Coronary artery (tissue), 2 donors: Measurements from ENCODE around the gene SLC19A3.
"Not testable (repeated sequence)": the region's sequence is repeated elsewhere in the genome, so short reads cannot be mapped to it uniquely, and the experiment has no call there.

Experiments
- DNase-seq: peaks from one replicate; pipeline ENCODE4 v3.0.0-alpha.2; 2017; ENCODE audit warnings: low spot score
- H3K27ac ChIP-seq, 2 donors: fragments of 200-600 bp; sonication (generic); one replicate each; pipeline ENCODE4 v1.5.1; 2016 to 2019
- H3K4me3 ChIP-seq: fragments of 200-600 bp; sonication (generic); 2 replicates; pipeline ENCODE4 v1.5.1; 2016; ENCODE audit warnings: mild to moderate bottlenecking, moderate library complexity
- TF ChIP-seq, protein P1 (sequence below): fragments of 200-600 bp; sonication (generic); IDR thresholded peaks from one replicate; pipeline ENCODE4 v1.5.1; 2019; ENCODE audit warnings: antibody characterized with exemption

The SLC19A3 gene

DNA sequence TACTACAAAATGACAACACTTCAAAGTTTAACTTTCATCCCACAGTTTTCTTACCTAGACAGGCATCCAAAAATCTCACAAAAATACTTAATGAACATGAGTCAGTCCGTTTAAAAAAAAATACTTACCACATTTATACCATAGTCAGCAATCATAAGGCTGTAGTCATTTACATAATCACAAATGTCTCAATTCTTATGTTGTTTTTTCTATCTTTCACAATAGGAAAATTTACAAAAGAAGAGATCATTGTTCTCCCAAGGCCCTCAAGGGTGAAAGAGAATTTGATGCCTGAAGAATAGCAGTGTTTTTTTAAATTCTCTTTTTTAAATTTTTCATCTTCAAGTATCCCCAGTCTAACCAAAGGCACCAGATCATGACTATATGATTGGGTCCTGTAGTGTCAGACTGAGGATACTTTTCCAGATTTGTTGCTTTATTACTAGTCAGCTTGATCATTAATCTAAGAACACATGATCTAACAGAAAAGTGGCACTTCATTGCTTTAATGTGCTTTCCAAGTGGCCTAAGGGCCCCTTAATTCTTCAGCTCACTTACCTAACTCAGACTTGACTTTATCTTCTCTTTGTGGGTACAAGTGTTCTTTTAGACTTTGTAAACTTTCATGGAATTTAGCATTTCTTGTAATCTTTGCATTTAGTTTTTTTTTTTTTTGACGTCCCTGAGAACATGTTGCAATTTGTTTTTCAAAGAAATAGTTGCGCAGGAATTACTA lies 46.5 kb downstream of the SLC19A3 start:
- Histone ChIP-seq H3K4me3 (no peak overlapping the region), H3K27ac (no peak overlapping the region)
- TF ChIP-seq, protein P1, sequence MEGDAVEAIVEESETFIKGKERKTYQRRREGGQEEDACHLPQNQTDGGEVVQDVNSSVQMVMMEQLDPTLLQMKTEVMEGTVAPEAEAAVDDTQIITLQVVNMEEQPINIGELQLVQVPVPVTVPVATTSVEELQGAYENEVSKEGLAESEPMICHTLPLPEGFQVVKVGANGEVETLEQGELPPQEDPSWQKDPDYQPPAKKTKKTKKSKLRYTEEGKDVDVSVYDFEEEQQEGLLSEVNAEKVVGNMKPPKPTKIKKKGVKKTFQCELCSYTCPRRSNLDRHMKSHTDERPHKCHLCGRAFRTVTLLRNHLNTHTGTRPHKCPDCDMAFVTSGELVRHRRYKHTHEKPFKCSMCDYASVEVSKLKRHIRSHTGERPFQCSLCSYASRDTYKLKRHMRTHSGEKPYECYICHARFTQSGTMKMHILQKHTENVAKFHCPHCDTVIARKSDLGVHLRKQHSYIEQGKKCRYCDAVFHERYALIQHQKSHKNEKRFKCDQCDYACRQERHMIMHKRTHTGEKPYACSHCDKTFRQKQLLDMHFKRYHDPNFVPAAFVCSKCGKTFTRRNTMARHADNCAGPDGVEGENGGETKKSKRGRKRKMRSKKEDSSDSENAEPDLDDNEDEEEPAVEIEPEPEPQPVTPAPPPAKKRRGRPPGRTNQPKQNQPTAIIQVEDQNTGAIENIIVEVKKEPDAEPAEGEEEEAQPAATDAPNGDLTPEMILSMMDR = no peak
- no peak for DNase-seq

DNA sequence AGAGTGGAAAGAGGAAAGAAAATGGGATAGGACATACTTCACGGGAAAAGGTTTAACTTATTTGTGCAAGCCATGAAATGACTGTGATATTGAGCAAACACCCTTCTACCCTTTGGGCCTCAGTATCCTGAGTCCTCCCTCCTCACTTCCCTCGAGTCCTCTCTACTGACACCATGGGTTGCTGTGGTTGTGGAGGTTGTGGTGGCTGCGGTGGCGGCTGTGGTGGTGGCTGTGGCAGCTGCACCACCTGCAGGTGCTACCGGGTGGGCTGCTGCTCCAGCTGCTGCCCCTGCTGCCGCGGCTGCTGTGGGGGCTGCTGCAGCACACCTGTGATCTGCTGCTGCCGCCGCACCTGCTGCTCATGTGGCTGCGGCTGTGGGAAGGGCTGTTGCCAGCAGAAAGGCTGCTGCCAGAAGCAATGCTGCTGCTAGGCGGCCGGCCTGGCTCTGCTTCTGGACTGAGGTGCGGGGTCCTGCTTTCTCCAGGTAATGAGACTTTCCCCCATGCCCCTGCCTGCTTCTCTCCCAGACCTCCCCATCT lies 51.1 kb downstream of the SLC19A3 start, which contains the start of gene SCYGR5:
Gene SCYGR5 (plus strand): TSS at position 174 of the 540 bp plus-strand sequence. CDS start 0 bp downstream, at position 174.
- not testable (repeated sequence) for H3K27ac ChIP-seq, DNase-seq, H3K4me3 ChIP-seq

DNA sequence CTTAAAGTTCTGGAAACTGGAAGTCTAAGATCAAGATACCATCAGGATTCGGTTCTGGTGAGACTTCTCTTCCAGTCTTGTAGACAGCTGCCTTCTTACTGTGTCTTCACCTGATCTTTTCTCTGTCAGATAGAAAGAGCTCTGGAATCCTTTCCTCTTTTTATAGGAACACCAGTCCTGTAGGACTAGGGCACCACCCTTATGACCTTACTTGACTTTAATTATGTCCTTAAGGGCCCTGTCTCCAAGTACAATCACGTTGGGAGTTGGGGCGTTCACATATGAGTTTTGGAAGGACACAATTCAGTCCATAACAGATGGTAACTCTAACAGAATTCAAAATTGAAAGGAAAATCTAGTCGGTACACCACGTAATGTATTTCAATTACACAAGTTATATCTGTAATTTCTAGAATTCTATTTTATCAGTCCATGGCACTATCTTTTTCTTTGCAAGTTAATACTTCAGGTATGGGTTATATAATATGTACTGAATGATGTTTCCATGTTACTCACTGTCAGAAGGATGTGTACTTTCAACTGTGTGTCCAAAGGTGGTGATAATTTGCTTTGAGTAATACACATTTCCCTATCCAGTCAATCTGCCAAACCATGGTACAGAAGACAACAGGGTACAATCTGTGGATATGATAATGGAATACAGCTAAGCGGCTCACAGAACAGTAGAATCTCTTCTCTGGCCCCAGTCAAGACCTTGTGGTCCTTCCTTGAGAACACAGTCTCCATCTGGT lies 52.5 kb downstream of the SLC19A3 start:
- no peak for DNase-seq
- TF ChIP-seq, protein P1 = no peak
- Histone ChIP-seq H3K4me3 (no peak overlapping the region), H3K27ac (no peak overlapping the region)

DNA sequence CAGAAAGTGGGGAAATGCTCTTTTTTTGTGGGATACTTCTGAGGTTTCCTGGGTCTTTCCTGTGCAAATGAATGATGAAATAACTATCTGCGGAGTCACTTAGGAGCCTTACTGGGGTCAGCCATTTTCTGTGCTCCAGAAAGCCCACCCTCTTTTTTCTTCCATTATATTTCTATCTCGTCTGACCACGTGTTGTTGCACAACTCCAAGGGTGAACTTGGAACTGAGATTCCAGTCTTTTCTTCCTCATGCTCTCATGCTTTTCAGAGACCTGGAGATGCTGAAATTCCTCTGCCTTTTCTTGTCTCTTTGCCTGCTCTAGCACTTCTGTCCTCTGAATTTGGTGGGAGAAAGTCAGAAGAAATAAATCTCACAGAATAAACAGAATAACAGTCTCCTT lies 56.0 kb downstream of the SLC19A3 start:
- Histone ChIP-seq H3K27ac (no peak overlapping the region), H3K4me3 (no peak overlapping the region)
- TF ChIP-seq, protein P1 = no peak
- no peak for DNase-seq

DNA sequence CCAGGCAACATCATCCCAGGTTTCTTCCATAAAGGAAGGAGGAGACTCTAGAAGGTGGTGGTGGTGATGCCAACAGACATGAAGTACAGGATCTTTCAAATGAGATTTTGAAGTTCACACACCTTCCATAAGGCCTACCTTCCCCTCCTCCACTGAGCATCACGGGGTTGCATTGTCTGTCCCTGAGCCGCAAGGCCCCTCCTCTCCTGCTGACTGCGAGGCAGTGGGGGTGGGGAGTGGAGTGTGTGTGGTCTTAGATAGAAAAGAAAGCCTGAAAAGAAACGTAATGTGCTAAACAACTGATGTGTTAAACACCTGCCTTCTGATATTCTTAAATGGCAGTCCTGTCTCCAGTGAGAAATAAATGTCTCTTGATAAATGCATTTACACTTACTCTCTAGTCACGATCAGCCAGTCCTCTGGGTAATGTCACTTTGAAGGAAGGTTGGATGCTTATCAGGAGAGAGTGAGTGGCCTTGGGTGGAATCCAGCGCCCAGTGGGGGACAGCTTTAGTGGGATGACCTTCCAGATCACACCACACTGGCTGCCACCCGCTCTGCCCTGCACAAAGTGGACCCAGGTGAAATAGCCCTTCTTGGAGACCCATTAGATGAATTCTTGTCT lies 56.7 kb downstream of the SLC19A3 start:
- TF ChIP-seq, protein P1 = no peak
- no peak overlapping the region for H3K27ac ChIP-seq
- DNase-seq = no peak
- H3K4me3 ChIP-seq = no peak overlapping the region

DNA sequence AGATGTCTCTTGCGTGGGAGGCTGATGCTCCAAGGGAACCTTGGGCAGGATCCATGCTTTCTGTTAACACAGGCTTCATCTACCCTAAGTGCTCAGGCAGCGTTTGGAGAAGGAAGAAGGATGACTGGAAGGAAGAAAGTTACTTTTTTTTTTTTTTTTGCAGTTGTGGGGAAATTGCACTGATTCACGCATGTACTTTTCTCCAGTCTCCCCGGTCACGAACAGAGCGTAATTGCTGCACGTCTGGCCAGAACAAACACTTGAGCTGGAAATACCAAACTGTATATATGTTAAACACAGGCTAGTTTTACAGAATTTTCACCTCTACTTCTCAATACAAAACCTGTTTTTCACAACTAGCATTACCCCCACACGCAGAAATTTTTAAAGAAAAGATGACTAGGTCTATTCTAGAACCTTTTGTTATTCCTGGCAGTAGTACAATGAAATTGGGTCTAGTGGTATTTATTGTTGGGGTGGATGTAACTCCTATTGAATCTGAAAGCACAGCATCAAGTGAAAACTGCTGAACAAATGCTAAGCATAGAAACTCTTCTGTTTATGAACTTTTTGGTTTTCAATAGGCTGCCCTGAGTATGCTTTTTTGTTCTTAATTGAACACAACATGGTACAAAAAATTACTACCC lies 60.5 kb downstream of the SLC19A3 start:
- TF ChIP-seq, protein P1 = no peak
- DNase-seq = no peak
- no peak overlapping the region for H3K4me3 ChIP-seq
- no peak overlapping the region for H3K27ac ChIP-seq

DNA sequence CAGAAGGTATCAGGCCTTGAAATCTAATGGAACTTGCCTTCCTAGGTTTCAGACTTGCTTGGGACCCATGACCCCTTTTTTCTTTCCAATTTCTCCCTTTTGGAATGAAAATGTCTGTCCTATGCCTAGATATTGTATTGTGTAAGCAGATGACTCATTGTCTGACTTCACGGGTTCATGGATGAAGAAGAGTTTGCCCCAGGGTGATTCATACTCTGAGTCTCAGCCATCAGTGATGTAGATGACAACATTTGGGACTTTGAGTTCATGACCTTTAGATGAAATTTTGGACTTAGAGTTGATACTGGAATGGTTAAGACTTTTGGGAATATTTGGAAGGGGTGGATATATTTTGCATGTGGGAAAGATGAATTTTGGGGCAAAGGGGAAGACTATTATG lies 62.4 kb downstream of the SLC19A3 start:
- no peak overlapping the region for H3K4me3 ChIP-seq
- TF ChIP-seq, protein P1 = no peak
- H3K27ac ChIP-seq = no peak overlapping the region
- no peak for DNase-seq
